Stimulated activated effector memory CD8-positive, alpha-beta T cell treated with anti-CD3 and anti-CD28 coated beads, Interleukin-12 subunit alpha, Interleukin-12 subunit beta, amount 100 ng/mL, for 72 hours (primary cell): ENCODE measurements around the gene GBF1.

ENCODE experiments used
- ATAC-seq: fragments of 150-1000 bp; cut with Tn5 transposase; 2 replicates; pipeline ENCODE4 v1.10.0; 2021
- DNase-seq, 2 donors: peaks; one replicate each; pipeline ENCODE4 v3.0.0; 2021 to 2022; ENCODE audit warnings: low spot score in 2 of 2
- H3K27ac Mint-ChIP-seq: one replicate; pipeline ENCODE4 v1.8.0; 2022; ENCODE audit warnings: mild to moderate bottlenecking, mixed read lengths
- H3K36me3 Mint-ChIP-seq: one replicate; pipeline ENCODE4 v1.8.0; 2022; ENCODE audit warnings: mild to moderate bottlenecking, mixed read lengths
- H3K4me1 Mint-ChIP-seq: one replicate; pipeline ENCODE4 v1.8.0; 2022; ENCODE audit warnings: mixed read lengths
- H3K4me3 Mint-ChIP-seq: one replicate; pipeline ENCODE4 v1.8.0; 2022; ENCODE audit warnings: mild to moderate bottlenecking, mixed read lengths
- H3K9me3 Mint-ChIP-seq: one replicate; pipeline ENCODE4 v1.8.0; 2022; ENCODE audit warnings: mixed read lengths

GBF1 gene

DNA sequence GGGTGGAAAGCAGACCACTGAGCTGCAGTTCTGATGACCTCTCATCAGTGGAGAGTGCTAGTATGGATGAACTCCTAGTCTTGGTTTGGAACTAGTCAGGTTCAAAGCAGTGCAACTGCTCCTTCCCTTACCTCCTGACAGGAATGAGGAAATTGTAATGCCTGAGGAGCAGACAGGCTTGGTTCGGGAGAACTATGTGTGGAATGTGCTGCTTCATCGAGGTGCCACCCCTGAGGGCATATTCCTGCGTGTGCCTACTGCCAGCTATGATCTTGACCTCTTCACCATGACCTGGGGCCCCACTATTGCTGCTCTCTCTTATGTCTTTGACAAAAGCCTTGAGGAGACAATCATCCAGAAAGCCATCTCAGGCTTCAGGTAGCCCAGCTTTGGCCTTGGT is 122.7 kb downstream of the GBF1 start:
- ATAC-seq: no peak
- no peak for DNase-seq
- no peak overlapping the region for H3K4me3 Mint-ChIP-seq
- H3K4me1 Mint-ChIP-seq: no peaks in the 10 kb centered on the region
- H3K36me3 Mint-ChIP-seq: peaks cover 95% of the 10 kb centered on the region
- peak overlapping the region; percentile 69 for H3K27ac Mint-ChIP-seq
- H3K9me3 Mint-ChIP-seq: no peaks in the 10 kb centered on the region

DNA sequence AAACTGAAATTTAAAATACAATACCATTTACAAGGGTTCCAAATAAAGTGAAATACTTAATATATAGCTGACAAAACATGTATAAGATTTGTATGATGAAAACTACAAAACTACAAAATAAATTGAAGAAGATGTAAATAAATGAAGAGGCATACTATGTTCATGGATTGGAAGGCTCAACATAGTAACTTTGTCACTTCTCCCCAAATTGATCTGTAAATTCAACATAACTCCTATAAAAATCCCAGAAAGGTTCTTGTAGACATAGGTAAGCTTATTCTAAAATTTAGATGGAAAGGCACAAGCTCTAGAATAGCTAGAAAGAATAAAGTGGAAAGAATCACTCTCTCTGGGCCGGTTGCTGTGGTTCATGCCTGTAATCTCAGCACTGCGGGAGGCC is 126.0 kb downstream of the GBF1 start:
- peaks cover 86% of the 10 kb centered on the region for H3K36me3 Mint-ChIP-seq
- no peaks in the 10 kb centered on the region for H3K9me3 Mint-ChIP-seq
- no peaks in the 10 kb centered on the region for H3K4me1 Mint-ChIP-seq
- ATAC-seq (no peak), DNase-seq (no peak)
- H3K27ac Mint-ChIP-seq: no peak overlapping the region
- no peak overlapping the region for H3K4me3 Mint-ChIP-seq

DNA sequence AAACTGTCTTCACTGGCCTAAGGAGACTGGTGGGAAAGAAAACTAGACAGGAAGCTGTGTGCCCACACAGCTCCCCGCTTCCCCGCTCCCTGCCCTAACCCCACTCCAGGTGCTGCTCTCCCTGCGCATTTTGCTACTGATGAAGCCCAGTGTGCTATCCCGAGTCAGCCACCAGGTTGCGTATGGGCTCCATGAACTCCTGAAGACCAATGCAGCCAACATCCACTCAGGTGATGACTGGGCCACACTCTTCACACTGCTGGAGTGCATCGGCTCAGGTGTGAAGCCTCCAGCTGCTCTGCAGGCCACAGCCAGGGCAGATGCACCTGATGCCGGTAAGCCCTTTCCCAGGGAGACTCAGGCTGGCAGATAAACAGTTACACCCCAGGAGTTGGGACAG is 129.9 kb downstream of the GBF1 start:
- H3K4me3 Mint-ChIP-seq: no peak overlapping the region
- ATAC-seq (no peak), DNase-seq (no peak)
- no peaks in the 10 kb centered on the region for H3K4me1 Mint-ChIP-seq
- H3K9me3 Mint-ChIP-seq: no peaks in the 10 kb centered on the region
- H3K27ac Mint-ChIP-seq: no peak overlapping the region
- H3K36me3 Mint-ChIP-seq: peaks cover 87% of the 10 kb centered on the region

DNA sequence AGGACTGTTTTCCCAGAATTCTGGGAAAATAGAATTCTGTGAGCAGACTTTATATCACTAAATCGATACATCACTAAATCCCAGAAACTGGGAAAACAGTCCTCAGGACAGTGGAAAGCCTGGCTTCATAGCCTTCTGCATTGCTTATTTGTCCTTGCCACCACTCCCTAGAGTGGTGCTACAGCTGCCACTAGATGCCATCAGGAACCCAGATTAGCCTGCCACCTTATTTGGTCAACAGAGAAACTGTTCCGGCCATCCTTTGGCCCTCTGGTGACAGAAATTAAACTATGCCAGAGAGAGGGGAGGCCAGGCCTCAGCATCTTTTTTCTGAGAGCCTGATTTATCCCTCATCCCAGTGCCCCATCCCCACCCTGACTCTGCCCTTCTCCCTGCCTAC is 130.5 kb downstream of the GBF1 start:
- no peaks in the 10 kb centered on the region for H3K9me3 Mint-ChIP-seq
- ATAC-seq: no peak
- peaks cover 87% of the 10 kb centered on the region for H3K36me3 Mint-ChIP-seq
- peak overlapping the region; percentile 44 for H3K27ac Mint-ChIP-seq
- DNase-seq: no peak
- H3K4me1 Mint-ChIP-seq: no peaks in the 10 kb centered on the region
- H3K4me3 Mint-ChIP-seq: no peak overlapping the region

DNA sequence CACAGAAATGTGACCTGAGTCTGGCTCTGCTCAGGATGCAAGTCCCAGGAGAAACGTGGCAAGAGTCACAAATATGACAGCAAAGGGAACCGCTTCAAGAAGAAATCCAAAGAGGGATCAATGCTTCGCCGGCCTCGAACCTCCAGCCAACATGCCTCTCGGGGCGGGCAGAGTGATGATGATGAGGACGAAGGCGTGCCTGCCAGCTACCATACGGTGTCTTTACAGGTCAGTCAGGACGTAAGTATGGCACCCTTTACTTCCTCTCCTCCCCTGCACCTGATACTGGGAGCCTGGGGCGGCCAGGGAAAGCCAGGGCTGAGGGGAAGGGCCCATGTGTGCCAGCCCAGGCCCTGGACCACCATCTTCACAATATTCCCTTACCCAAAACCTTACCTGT is 131.6 kb downstream of the GBF1 start:
- Mint-ChIP-seq H3K9me3 (no peaks in the 10 kb centered on the region), H3K4me1 (no peaks in the 10 kb centered on the region), H3K27ac (no peak overlapping the region), H3K36me3 (peaks cover 87% of the 10 kb centered on the region), H3K4me3 (no peak overlapping the region)
- no peak for ATAC-seq
- DNase-seq: no peak

DNA sequence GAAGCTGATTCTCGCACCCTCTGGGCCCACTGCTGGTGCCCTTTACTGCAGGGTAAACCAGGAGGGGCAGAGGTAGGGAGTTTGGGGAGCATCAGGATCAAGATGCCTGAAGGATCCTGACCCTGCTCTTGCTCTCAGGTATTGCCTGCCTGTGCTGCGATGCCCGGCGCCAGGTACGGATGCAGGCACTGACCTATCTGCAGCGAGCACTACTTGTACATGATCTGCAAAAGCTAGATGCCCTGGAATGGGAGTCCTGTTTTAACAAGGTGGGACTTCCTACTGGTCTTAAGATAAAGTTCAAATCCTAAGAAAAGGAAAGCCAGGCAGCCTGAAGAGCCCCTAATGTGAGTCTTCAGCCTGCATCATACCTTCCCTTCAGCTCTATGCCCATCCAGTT is 134.1 kb downstream of the GBF1 start:
- Mint-ChIP-seq H3K36me3 (peaks cover 67% of the 10 kb centered on the region), H3K4me1 (no peaks in the 10 kb centered on the region), H3K9me3 (no peaks in the 10 kb centered on the region), H3K27ac (peak overlapping the region; percentile 56), H3K4me3 (no peak overlapping the region)
- ATAC-seq: no peak
- no peak for DNase-seq

DNA sequence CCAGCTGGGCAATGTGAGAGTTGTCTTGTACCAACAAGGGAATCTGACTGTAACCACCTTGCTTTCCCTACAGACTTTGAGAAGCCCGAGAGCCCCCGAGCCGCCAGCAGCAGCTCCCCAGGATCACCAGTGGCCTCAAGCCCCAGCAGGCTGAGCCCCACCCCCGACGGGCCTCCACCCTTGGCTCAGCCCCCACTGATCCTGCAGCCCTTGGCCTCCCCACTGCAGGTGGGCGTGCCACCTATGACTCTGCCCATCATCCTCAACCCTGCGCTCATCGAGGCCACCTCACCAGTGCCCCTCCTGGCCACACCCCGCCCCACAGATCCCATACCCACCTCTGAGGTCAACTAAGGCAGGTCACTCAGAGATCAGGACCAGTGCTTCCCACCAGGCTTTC is 136.7 kb downstream of the GBF1 start:
- no peaks in the 10 kb centered on the region for H3K4me1 Mint-ChIP-seq
- DNase-seq (no peak), ATAC-seq (no peak)
- H3K9me3 Mint-ChIP-seq: no peaks in the 10 kb centered on the region
- H3K36me3 Mint-ChIP-seq: peaks cover 51% of the 10 kb centered on the region
- H3K27ac Mint-ChIP-seq: peak overlapping the region; percentile 50
- H3K4me3 Mint-ChIP-seq: no peak overlapping the region

DNA sequence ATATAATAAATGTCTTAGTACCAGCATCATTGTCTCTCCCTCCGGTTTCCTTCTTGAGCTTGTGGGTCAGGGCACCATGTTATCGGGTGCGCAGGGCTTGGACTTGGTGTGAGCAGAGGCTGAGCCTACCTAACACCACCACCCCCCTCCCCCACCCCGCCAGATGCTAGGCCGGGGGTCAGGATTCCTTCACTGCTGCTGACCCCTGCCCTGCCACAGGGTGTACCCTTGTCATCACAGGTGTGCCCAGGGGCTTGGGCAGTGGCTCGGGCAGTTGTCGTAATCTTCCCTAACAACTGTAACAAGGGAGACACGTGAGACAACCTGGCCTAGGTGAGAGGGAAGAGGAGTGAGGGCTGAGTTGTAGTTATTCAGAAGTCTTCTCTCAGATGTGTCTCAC is 137.5 kb downstream of the GBF1 start:
- Mint-ChIP-seq H3K4me3 (no peak overlapping the region), H3K36me3 (peaks cover 43% of the 10 kb centered on the region), H3K9me3 (no peaks in the 10 kb centered on the region), H3K27ac (no peak overlapping the region), H3K4me1 (no peaks in the 10 kb centered on the region)
- DNase-seq: no peak
- no peak for ATAC-seq

DNA sequence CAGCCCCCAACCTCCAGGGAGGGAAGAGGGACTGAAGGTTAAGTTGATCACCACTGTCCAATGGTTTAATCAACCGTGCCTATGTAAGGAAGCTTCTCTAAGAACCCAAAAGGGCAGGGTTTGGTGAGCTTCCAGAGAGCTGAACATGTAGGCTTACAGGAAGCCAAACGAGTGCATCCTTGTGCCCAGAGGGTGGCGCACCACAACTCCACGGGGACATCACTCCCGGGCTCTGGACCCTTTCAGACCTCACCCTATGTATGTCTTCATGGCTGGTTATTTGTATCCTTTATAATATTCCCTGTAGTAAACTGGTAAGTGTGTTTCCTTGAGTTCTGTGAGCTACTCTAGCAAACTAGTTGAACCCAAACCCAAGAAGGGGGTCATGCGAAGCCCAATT is 138.7 kb downstream of the GBF1 start:
- no peaks in the 10 kb centered on the region for H3K9me3 Mint-ChIP-seq
- H3K4me1 Mint-ChIP-seq: no peaks in the 10 kb centered on the region
- H3K36me3 Mint-ChIP-seq: peaks cover 31% of the 10 kb centered on the region
- peak; percentile 35 for ATAC-seq
- no peak for DNase-seq
- no peak overlapping the region for H3K27ac Mint-ChIP-seq
- H3K4me3 Mint-ChIP-seq: no peak overlapping the region

DNA sequence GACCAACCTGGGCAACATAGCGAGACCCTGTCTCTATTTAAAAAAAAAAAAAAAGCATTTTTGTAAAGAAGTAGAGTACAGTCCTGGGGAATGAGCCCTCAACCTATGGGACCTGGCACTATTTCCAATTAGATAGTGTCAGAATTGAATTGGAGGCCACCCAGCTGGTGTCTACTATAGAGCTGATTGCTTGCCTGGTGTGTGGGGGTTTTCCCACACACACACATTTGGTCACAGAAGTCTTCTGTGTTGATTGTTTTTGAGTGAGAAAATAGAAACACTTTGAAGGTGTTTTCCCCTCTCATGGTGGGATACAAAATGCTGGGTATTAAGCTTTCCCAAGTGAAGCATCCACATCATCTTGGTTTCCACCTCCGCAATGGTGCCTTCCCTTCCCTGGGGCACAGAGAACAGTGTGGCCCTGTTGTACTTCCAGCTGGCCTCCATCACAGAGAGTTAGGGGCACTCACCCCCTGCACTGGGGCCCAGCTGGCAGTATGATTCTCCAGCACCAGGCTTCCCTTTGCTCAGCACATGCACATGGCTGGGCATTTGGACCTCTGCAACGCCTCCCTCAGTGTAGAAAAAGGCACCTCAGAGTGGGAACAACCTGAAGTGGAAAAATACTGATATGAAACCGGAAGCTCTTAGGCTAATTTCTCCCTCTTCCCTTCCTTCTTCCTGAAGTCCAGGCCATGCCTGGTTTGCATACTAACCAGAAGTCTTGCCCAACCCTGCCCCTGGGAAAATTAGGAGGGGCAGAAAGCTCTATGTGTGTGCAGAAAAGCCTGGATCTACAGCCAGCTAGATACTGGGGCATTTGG is 139.5 kb downstream of the GBF1 start:
- H3K4me3 Mint-ChIP-seq: no peak overlapping the region

DNA sequence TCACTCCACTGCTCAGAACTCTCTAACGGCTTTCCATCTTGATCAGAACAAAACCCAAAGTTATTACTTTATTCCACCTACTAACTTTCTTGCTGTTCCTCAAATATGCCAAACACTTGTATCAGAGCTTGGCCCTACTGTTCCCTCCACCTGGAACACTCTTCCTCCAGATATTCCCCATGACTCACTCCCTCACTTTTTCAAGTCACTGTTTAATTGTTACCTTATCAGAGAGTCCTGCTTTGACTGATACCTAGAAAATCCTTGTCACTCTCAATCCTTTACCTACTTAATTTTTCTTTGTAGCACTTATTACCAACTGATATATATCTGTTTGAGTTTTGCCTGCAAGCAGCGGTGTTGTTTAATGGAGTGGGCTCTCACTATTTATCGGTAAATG is 144.6 kb downstream of the GBF1 start:
- DNase-seq (no peak), ATAC-seq (no peak)
- no peak overlapping the region for H3K4me3 Mint-ChIP-seq
- no peaks in the 10 kb centered on the region for H3K9me3 Mint-ChIP-seq
- no peak overlapping the region for H3K27ac Mint-ChIP-seq
- peaks cover 11% of the 10 kb centered on the region for H3K36me3 Mint-ChIP-seq
- H3K4me1 Mint-ChIP-seq: peaks cover 12% of the 10 kb centered on the region

More for the DNA sequence above, 139.5 kb downstream of the GBF1 start:
- no peak overlapping the region for H3K27ac Mint-ChIP-seq
- no peaks in the 10 kb centered on the region for H3K4me1 Mint-ChIP-seq
- ATAC-seq: no peak
- peaks cover 26% of the 10 kb centered on the region for H3K36me3 Mint-ChIP-seq
- DNase-seq: no peak
- H3K9me3 Mint-ChIP-seq: no peaks in the 10 kb centered on the region

DNA sequence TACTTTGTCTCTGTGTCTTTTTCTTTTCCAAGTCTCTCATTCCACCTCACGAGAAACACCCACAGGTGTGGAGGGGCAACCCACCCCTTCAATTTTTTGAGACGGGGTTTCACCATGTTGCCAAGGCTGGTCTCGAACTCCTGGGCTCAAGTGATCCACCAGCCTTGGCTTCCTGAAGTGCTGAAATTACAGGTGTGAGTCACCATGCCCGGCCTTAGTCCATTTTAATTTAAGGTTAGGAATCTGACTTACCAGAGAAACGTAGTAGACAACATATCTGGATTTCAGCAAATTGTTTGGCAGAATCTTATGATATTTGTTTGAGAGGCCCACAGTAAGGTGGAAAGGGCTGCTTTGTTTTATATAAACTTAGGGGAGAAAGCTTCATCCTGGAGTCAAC is 147.0 kb downstream of the GBF1 start:
- ATAC-seq: no peak

DNA sequence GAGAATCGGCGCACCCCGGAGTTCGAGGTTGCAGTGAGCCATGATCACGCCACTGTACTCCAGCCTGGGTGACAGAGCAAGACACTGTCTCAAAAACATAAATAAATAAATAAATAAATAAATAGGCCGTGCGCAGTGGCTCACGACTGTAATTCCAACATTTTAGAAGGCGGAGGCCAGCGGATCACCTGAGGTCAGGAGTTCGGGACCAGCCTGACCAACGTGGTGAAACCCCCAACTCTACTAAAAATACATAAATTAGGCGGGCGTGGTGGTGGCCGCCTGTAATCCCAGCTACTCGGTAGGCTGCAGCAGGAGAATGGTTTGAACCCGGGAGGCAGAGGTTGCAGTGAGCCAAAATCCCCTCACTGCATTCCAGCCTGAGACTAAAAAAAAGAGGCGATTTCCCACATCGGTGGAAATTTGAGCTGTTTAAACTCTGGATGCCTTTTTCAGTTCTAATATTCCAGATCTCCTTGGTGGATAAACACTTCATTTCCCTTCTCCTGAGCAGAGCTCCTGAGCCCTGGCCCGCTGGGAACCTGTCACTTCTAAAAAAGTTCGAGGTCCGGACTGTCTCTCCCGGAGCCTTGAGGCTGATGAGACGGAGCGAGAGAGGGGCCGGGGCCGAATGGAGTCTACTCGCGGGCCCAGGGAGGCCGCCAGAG is 148.2 kb downstream of the GBF1 start:
- DNase-seq (no peak), ATAC-seq (no peak)
- Mint-ChIP-seq H3K9me3 (no peaks in the 10 kb centered on the region), H3K4me3 (peak overlapping the region; percentile 91), H3K36me3 (peaks cover 42% of the 10 kb centered on the region), H3K4me1 (peaks cover 38% of the 10 kb centered on the region), H3K27ac (peak overlapping the region; percentile 98)

More for the DNA sequence above, 147.0 kb downstream of the GBF1 start:
- peak overlapping the region; percentile 91 for H3K4me3 Mint-ChIP-seq
- H3K27ac Mint-ChIP-seq: peak overlapping the region; percentile 98
- no peak for DNase-seq
- no peaks in the 10 kb centered on the region for H3K9me3 Mint-ChIP-seq
- H3K4me1 Mint-ChIP-seq: peaks cover 26% of the 10 kb centered on the region
- peaks cover 30% of the 10 kb centered on the region for H3K36me3 Mint-ChIP-seq

DNA sequence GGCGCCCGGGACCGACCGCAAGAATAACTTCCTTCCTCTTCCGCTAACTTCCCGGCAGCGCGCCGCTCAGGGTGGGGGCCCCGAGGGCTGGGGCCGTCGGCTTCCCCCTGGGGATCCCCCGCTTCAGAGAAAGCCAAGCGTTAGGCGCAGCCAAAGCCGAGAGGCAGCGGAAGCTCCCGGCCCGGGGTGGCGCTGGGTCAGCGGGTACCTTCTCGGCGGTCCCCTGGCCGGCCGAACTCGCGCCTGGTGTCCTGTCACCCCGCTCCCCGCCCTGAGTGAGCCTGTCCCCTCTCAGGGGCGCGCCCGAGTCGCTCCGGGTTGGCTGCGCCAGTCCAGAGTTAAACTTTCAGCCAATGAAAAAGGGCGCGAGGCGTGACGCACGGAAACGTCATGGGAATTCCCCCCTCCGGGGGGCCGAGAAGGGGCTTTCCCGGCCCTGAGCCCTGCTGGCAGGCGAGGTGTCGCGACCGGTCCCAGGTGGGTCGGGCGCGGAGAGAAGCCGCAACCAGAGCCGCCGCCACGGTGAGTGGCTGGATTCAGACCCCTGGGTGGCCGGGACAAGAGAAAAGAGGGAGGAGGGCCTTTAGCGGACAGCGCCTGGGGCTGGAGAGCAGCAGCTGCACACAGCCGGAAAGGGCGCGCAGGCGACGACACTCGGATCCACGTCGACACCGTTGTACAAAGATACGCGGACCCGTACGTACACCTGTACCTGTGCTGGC is 148.9 kb downstream of the GBF1 start:
- peaks cover 42% of the 10 kb centered on the region for H3K4me1 Mint-ChIP-seq
- peak overlapping the region; percentile 98 for H3K27ac Mint-ChIP-seq
- DNase-seq: peak; percentile 97 to 100
- peak overlapping the region; percentile 91 for H3K4me3 Mint-ChIP-seq
- H3K36me3 Mint-ChIP-seq: peaks cover 49% of the 10 kb centered on the region
- no peaks in the 10 kb centered on the region for H3K9me3 Mint-ChIP-seq
- ATAC-seq: peak; percentile 92

DNA sequence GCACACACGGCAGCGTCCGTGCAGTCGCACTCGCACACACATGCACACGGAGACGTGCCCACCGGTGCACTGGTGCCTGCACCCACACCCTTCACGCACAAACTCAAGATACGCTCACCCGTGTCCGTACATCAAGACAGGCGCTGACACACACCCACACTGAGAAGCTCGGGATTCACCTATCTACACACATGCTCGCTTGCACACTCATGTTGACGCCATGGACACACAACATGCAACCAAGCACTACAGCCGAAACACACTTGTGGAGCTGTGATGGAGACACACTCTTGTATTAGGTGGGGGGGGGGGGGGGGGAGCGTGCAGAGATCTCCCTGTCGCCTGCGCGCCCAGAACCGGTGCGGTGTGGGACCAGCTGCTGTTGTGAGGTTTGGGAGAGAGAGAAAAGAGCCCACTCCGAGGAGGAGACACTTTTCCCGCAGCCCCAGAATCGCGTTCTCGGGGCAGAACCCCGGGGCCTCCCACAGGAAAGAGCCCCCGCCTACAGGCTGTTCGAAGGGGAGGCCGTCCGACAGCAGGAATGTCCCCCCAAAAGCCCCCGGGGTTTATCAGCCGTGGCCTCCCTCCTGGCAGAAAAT is 149.6 kb downstream of the GBF1 start:
- Mint-ChIP-seq H3K27ac (peak overlapping the region; percentile 98), H3K4me3 (peak overlapping the region; percentile 91), H3K9me3 (no peaks in the 10 kb centered on the region), H3K4me1 (peaks cover 47% of the 10 kb centered on the region), H3K36me3 (peaks cover 56% of the 10 kb centered on the region)
- no peak for DNase-seq
- peak; percentile 47 for ATAC-seq
